GM12892 (cell line): ENCODE data around the gene ZDHHC11B.
"Not testable (repeated sequence)": the region's sequence is repeated elsewhere in the genome, so short reads cannot be mapped to it uniquely, and the experiment has no call there.

Experiments used
- POLR2A ChIP-seq: IDR thresholded peaks from 2 replicates; pipeline ENCODE4 v1.6.1; 2011; ENCODE audit warnings: low read depth, low read length, control low read depth
- TAF1 ChIP-seq: IDR thresholded peaks from 2 replicates; pipeline ENCODE4 v1.6.1; 2011; ENCODE audit warnings: low read depth, mild to moderate bottlenecking, control low read depth, low read length, borderline replicate concordance

DNA sequence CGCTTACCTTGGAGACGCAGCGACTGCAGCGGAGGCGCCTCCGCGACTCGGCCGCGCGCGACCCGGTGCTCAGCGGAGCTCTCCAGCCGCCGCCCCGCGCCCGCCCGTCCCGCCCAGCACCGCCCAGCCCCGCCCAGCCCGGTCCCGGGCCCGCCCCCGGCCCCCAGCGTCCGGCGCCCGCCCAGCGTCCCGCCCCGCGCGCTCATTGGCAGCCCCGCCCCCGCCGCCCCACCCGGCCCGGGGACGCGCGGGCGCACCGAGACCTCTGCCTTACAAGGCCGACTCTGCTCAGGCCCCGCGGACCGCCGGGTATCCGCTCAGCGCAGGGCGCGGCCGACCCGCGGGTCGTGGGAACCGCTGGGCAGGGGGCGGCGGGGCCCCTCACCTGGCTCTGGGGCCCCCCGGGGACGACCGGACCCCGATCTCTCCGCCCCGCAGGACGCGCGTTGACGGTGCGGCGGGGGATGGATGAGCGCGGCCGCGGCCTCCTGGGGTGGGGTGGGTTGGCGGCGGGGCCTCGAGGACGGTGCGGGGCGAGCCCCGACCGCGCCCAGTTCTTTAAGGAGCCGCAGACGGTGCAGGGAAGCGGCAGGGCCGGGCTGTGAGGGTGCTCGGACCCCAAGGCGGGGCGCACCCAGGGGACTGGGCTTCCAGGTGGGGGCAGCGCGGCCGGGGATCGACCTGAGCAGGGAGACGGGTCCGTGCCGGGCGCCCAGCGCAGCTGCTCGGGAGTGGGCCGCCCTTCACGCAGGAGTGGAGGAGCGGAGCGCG, 91.1 kb downstream of the ZDHHC11B start, which contains the start of gene TPPP:
- TF ChIP-seq POLR2A, TAF1: not testable (repeated sequence)
